GM23338 (cell line): ENCODE data around the gene B4GALNT4. TPM values are rescaled to one million over a fixed set of nuclear protein-coding genes. Genes with fewer than 3 reads are reported as not detected.

ENCODE experiments used
- polyA plus RNA-seq: library from polyadenylated mRNA; unstranded; fragments of >200 nt; fragmentation: Nextera tagmentation; extraction: Ambion mirVana; gene quantifications from 2 replicates; pipeline ENCODE4 v1.2.1, GENCODE V29; 2016
- total RNA-seq: library from RNA; depleted of rRNA; stranded (reverse); fragments of >200 nt; shearing (Covaris generic); gene quantifications from 2 replicates; pipeline ENCODE4 v1.2.3, GENCODE V29; 2014; rRNA removed

B4GALNT4 gene
- total and polyA plus RNA-seq, 2 experiments from 2014 or later = 49.9 to 92.6 TPM

Other genes with a start within 250 kb of the B4GALNT4 start
- not detected in 2 replicates for gene SCGB1C1, start 176.4 kb upstream of the B4GALNT4 start, total RNA-seq
- gene SCGB1C1, start 176.4 kb upstream of the B4GALNT4 start, polyA plus RNA-seq = not detected in 2 replicates
- 19.5 and 20.5 TPM in 2 replicates for gene BET1L, start 162.1 kb upstream of the B4GALNT4 start, total RNA-seq
- gene BET1L, start 162.1 kb upstream of the B4GALNT4 start, polyA plus RNA-seq = 15.2 and 22.8 TPM in 2 replicates
- gene RIC8A, start 161.8 kb upstream of the B4GALNT4 start, total RNA-seq = 65.5 and 81.3 TPM in 2 replicates
- gene RIC8A, start 161.8 kb upstream of the B4GALNT4 start, polyA plus RNA-seq = 23.6 and 27.3 TPM in 2 replicates
- 5.2 and 7.0 TPM in 2 replicates for gene SIRT3, start 133.2 kb upstream of the B4GALNT4 start, total RNA-seq
- 8.9 and 11.4 TPM in 2 replicates for gene SIRT3, start 133.2 kb upstream of the B4GALNT4 start, polyA plus RNA-seq
- 99.9 and 111 TPM in 2 replicates for gene PSMD13, start 132.5 kb upstream of the B4GALNT4 start, total RNA-seq
- gene PSMD13, start 132.5 kb upstream of the B4GALNT4 start, polyA plus RNA-seq = 114 and 116 TPM in 2 replicates
- 0.73 TPM in 1 of 2 replicates, not detected in the other for gene NLRP6, start 91.1 kb upstream of the B4GALNT4 start, total RNA-seq
- gene NLRP6, start 91.1 kb upstream of the B4GALNT4 start, polyA plus RNA-seq = 0.15 TPM in 1 of 2 replicates, not detected in the other
- 45.4 and 55.8 TPM in 2 replicates for gene PGGHG, start 80.4 kb upstream of the B4GALNT4 start, total RNA-seq
- gene PGGHG, start 80.4 kb upstream of the B4GALNT4 start, polyA plus RNA-seq = 18.1 and 24.9 TPM in 2 replicates
- not detected in 2 replicates for gene IFITM5, start 70.0 kb upstream of the B4GALNT4 start, total RNA-seq
- 0.42 TPM in 1 of 2 replicates, not detected in the other for gene IFITM5, start 70.0 kb upstream of the B4GALNT4 start, polyA plus RNA-seq
- gene IFITM2, start 61.7 kb upstream of the B4GALNT4 start, total RNA-seq = 57.3 and 91.2 TPM in 2 replicates
- 857 and 906 TPM in 2 replicates for gene IFITM2, start 61.7 kb upstream of the B4GALNT4 start, polyA plus RNA-seq
- 396 and 409 TPM in 2 replicates for gene IFITM1, start 55.5 kb upstream of the B4GALNT4 start, total RNA-seq
- 1,180 and 1,194 TPM in 2 replicates for gene IFITM1, start 55.5 kb upstream of the B4GALNT4 start, polyA plus RNA-seq
- gene IFITM3, start 48.6 kb upstream of the B4GALNT4 start, total RNA-seq = 72.4 and 82.3 TPM in 2 replicates
- gene IFITM3, start 48.6 kb upstream of the B4GALNT4 start, polyA plus RNA-seq = 829 and 840 TPM in 2 replicates
- gene PKP3, start 24.7 kb downstream of the B4GALNT4 start, total RNA-seq = 18.7 and 23.0 TPM in 2 replicates
- gene PKP3, start 24.7 kb downstream of the B4GALNT4 start, polyA plus RNA-seq = 6.1 and 7.2 TPM in 2 replicates
- 59.1 and 63.0 TPM in 2 replicates for gene SIGIRR, start 45.5 kb downstream of the B4GALNT4 start, total RNA-seq
- 72.2 and 96.2 TPM in 2 replicates for gene SIGIRR, start 45.5 kb downstream of the B4GALNT4 start, polyA plus RNA-seq
- gene ANO9, start 72.5 kb downstream of the B4GALNT4 start, total RNA-seq = 6.5 and 10.2 TPM in 2 replicates
- gene ANO9, start 72.5 kb downstream of the B4GALNT4 start, polyA plus RNA-seq = 7.5 and 9.0 TPM in 2 replicates
- gene PTDSS2, start 80.8 kb downstream of the B4GALNT4 start, total RNA-seq = 46.6 and 145 TPM in 2 replicates
- gene PTDSS2, start 80.8 kb downstream of the B4GALNT4 start, polyA plus RNA-seq = 22.7 and 23.8 TPM in 2 replicates
- 50.4 and 56.3 TPM in 2 replicates for gene RNH1, start 137.7 kb downstream of the B4GALNT4 start, total RNA-seq
- gene RNH1, start 137.7 kb downstream of the B4GALNT4 start, polyA plus RNA-seq = 32.3 and 33.3 TPM in 2 replicates
- gene HRAS, start 166.1 kb downstream of the B4GALNT4 start, total RNA-seq = 28.7 and 37.9 TPM in 2 replicates
- 46.3 and 48.7 TPM in 2 replicates for gene HRAS, start 166.1 kb downstream of the B4GALNT4 start, polyA plus RNA-seq
- 0.54 and 0.87 TPM in 2 replicates for gene LRRC56, start 168.0 kb downstream of the B4GALNT4 start, total RNA-seq
- 0.52 and 0.73 TPM in 2 replicates for gene LRRC56, start 168.0 kb downstream of the B4GALNT4 start, polyA plus RNA-seq
- 1.3 and 1.8 TPM in 2 replicates for gene LMNTD2, start 191.2 kb downstream of the B4GALNT4 start, total RNA-seq
- gene LMNTD2, start 191.2 kb downstream of the B4GALNT4 start, polyA plus RNA-seq = 1.9 and 2.1 TPM in 2 replicates
- 59.1 and 64.8 TPM in 2 replicates for gene RASSF7, start 191.5 kb downstream of the B4GALNT4 start, total RNA-seq
- 37.6 and 39.6 TPM in 2 replicates for gene RASSF7, start 191.5 kb downstream of the B4GALNT4 start, polyA plus RNA-seq
- 33.9 and 45.9 TPM in 2 replicates for gene PHRF1, start 207.0 kb downstream of the B4GALNT4 start, total RNA-seq
- gene PHRF1, start 207.0 kb downstream of the B4GALNT4 start, polyA plus RNA-seq = 11.0 and 11.6 TPM in 2 replicates
- gene IRF7, start 246.5 kb downstream of the B4GALNT4 start, total RNA-seq = 13.8 and 17.3 TPM in 2 replicates
- 11.4 and 12.3 TPM in 2 replicates for gene IRF7, start 246.5 kb downstream of the B4GALNT4 start, polyA plus RNA-seq